Hepatocyte (in vitro differentiated cells): ENCODE results near the gene REM1. TPM values are rescaled to one million over a fixed set of nuclear protein-coding genes. Genes with fewer than 3 reads are reported as not detected.
A peak's percentile ranks its signal among the peaks of the same experiment; 100 is the strongest.
"Not testable (repeated sequence)": the region's sequence is repeated elsewhere in the genome, so short reads cannot be mapped to it uniquely, and the experiment has no call there.

Experiments used
- DNase-seq: peaks from one replicate; pipeline ENCODE4 v3.0.0-alpha.2; 2016; ENCODE audit warnings: low spot score
- H2AFZ ChIP-seq: fragments of 200-600 bp; sonication (generic); 2 replicates; pipeline ENCODE4 v1.6.0; 2016; ENCODE audit warnings: antibody characterized with exemption, mild to moderate bottlenecking
- H3K27ac ChIP-seq: fragments of 200-600 bp; sonication (generic); 2 replicates; pipeline ENCODE4 v1.5.1; 2016; ENCODE audit warnings: mild to moderate bottlenecking
- H3K27me3 ChIP-seq: fragments of 200-600 bp; sonication (generic); 2 replicates; pipeline ENCODE4 v1.6.1; 2016
- H3K36me3 ChIP-seq: fragments of 200-600 bp; sonication (generic); replicated peaks from 2 replicates; pipeline ENCODE4 v1.5.1; 2016; ENCODE audit warnings: low read depth; ENCODE audit not compliant: insufficient read depth
- H3K4me1 ChIP-seq: fragments of 200-600 bp; sonication (generic); 2 replicates; pipeline ENCODE4 v1.5.1; 2016; ENCODE audit warnings: mild to moderate bottlenecking, moderate library complexity; ENCODE audit not compliant: insufficient read depth
- H3K4me2 ChIP-seq: fragments of 200-600 bp; sonication (generic); 2 replicates; pipeline ENCODE4 v1.6.0; 2016
- H3K4me3 ChIP-seq: fragments of 200-600 bp; sonication (generic); 2 replicates; pipeline ENCODE4 v1.5.1; 2016; ENCODE audit warnings: mild to moderate bottlenecking
- H3K79me2 ChIP-seq: fragments of 200-600 bp; sonication (generic); 2 replicates; pipeline ENCODE4 v1.6.0; 2017; ENCODE audit warnings: mild to moderate bottlenecking
- H3K9me2 ChIP-seq: fragments of 200-600 bp; sonication (generic); replicated peaks from 2 replicates; pipeline ENCODE4 v1.6.0; 2017; ENCODE audit warnings: mild to moderate bottlenecking; ENCODE audit not compliant: insufficient read depth
- H3K9me3 ChIP-seq: fragments of 200-600 bp; sonication (generic); 2 replicates; pipeline ENCODE4 v1.5.1; 2016; ENCODE audit warnings: low read depth, mild to moderate bottlenecking
- H4K20me1 ChIP-seq: fragments of 200-600 bp; sonication (generic); 2 replicates; pipeline ENCODE4 v1.6.0; 2016; ENCODE audit warnings: mild to moderate bottlenecking; ENCODE audit not compliant: insufficient read depth, poor library complexity, severe bottlenecking
- EZH2 ChIP-seq: fragments of 200-600 bp; sonication (generic); IDR thresholded peaks from 2 replicates; pipeline ENCODE4 v1.6.1; 2016; ENCODE audit warnings: antibody characterized with exemption, mild to moderate bottlenecking, borderline replicate concordance
- EZH2phosphoT487 ChIP-seq: fragments of 200-600 bp; sonication (generic); IDR thresholded peaks from one replicate; pipeline ENCODE4 v1.6.1; 2018; ENCODE audit warnings: antibody characterized with exemption, mild to moderate bottlenecking, low read depth, moderate library complexity; ENCODE audit not compliant: unreplicated experiment, severe bottlenecking
- WGBS: methylation state at CpG from one replicate; pipeline ENCODE4 v1.1.6; 2016; ENCODE audit warnings: low lambda C conversion rate; ENCODE audit errors: missing lambda C conversion rate; 5-methylcytosine and 5-hydroxymethylcytosine counted together
- polyA plus RNA-seq: library from polyadenylated mRNA; unstranded; fragments of >200 nt; fragmentation: Nextera tagmentation; extraction: Ambion mirVana; gene quantifications from 2 replicates; pipeline ENCODE4 v1.2.1, GENCODE V29; 2016
- total RNA-seq: library from RNA; depleted of rRNA; stranded (reverse); fragments of >200 nt; gene quantifications from 2 replicates; pipeline ENCODE4 v1.2.3, GENCODE V29; 2014
- TF ChIP-seq, protein P1 (sequence below): fragments of 200-600 bp; sonication (generic); IDR thresholded peaks from 2 replicates; pipeline ENCODE4 v1.5.1; 2016; ENCODE audit warnings: antibody characterized with exemption, mild to moderate bottlenecking; ENCODE audit not compliant: poor library complexity

REM1 gene
- total and polyA plus RNA-seq, 2 experiments from 2014 or later: not detected

DNA sequence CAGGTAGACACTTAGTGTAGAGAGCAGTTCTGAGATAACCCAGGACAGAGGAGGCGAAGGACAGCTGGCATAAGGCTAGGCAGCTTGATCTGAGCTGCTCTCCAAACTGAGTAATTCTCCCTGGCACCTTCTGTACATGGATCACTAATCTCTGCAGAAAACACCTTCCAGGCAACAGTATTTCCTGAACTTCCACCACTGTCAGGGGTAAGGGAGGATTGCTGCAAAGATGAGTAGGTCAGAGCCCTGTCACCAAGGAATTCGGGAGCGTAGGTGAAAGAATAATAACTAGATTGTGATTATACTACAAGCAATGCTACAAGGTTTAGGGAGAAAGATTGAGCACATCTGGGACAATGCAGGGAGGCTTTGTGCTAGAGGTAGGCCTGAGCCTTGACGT is 41.1 kb downstream of the REM1 start:
- Histone ChIP-seq H3K27ac (no peak overlapping the region), H3K9me2 (no peaks in the 10 kb centered on the region), H3K4me2 (peak overlapping the region; percentile 95), H3K27me3 (no peaks in the 10 kb centered on the region), H4K20me1 (peaks cover 42% of the 10 kb centered on the region), H2AFZ (no peak overlapping the region), H3K79me2 (peaks cover 68% of the 10 kb centered on the region), H3K36me3 (no peaks in the 10 kb centered on the region), H3K4me3 (no peak overlapping the region), H3K4me1 (peaks cover 26% of the 10 kb centered on the region), H3K9me3 (no peaks in the 10 kb centered on the region)
- 95% methylated on average over 4 of the region's 4 CpGs for WGBS
- no peak for DNase-seq
- TF ChIP-seq EZH2 (no peak), EZH2phosphoT487 (no peak)
- TF ChIP-seq, protein P1, sequence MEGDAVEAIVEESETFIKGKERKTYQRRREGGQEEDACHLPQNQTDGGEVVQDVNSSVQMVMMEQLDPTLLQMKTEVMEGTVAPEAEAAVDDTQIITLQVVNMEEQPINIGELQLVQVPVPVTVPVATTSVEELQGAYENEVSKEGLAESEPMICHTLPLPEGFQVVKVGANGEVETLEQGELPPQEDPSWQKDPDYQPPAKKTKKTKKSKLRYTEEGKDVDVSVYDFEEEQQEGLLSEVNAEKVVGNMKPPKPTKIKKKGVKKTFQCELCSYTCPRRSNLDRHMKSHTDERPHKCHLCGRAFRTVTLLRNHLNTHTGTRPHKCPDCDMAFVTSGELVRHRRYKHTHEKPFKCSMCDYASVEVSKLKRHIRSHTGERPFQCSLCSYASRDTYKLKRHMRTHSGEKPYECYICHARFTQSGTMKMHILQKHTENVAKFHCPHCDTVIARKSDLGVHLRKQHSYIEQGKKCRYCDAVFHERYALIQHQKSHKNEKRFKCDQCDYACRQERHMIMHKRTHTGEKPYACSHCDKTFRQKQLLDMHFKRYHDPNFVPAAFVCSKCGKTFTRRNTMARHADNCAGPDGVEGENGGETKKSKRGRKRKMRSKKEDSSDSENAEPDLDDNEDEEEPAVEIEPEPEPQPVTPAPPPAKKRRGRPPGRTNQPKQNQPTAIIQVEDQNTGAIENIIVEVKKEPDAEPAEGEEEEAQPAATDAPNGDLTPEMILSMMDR: no peak

DNA sequence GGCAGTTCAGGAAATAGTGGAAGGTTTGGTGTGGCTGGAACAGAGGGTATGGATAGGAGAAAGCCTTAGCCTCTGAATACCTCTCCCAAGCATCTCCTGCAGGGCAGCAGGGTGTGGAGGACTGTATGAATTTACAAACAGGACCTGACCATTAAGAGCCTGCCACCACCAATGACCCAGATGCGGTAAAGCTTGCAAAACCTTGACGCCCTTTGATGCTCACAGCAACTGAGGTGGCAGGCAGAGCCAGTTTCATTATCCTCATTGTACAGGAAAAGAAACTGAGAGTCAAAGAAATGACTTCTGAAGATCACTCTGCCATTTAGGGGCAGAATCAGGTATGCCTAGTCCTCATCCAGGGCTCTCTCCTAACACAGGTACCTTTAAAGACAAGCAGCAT is 41.6 kb downstream of the REM1 start:
- H3K4me1 ChIP-seq: peaks cover 26% of the 10 kb centered on the region
- no peak overlapping the region for H3K4me3 ChIP-seq
- H3K9me2 ChIP-seq: no peaks in the 10 kb centered on the region
- H3K27me3 ChIP-seq: no peaks in the 10 kb centered on the region
- H3K79me2 ChIP-seq: peaks cover 73% of the 10 kb centered on the region
- DNase-seq: no peak
- peak overlapping the region; percentile 40 for H3K27ac ChIP-seq
- TF ChIP-seq EZH2 (no peak), EZH2phosphoT487 (no peak)
- TF ChIP-seq, protein P1: no peak
- H2AFZ ChIP-seq: no peak overlapping the region
- H3K4me2 ChIP-seq: peak overlapping the region; percentile 95
- H3K9me3 ChIP-seq: no peaks in the 10 kb centered on the region
- H4K20me1 ChIP-seq: peaks cover 46% of the 10 kb centered on the region
- H3K36me3 ChIP-seq: no peaks in the 10 kb centered on the region
- WGBS: 100% methylated on average over 2 of the region's 2 CpGs

DNA sequence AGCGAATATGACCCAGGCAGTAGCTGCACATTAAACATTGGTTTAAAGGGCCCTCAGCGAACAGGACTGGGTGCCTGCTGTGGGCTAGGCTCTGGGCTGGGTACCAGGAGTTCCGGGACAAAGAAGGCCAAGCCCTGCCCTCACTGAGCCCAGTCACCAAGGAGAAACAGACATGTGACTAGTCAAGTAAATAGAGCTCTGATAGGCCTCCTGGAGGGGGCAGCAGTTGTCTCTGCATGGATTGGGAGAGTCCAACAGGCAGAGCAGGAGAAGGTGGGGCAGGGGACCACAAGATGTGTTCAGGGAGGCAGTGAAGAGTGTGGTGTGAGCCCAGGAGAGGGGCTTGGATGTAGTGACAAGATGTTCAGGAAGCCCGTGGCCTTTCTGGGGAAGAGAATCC is 42.3 kb downstream of the REM1 start:
- Histone ChIP-seq H3K36me3 (no peaks in the 10 kb centered on the region), H3K4me1 (peaks cover 26% of the 10 kb centered on the region), H3K4me2 (peak overlapping the region; percentile 95), H3K27ac (peak overlapping the region; percentile 40), H3K9me3 (no peaks in the 10 kb centered on the region), H3K4me3 (no peak overlapping the region), H4K20me1 (peaks cover 50% of the 10 kb centered on the region), H2AFZ (no peak overlapping the region), H3K9me2 (no peaks in the 10 kb centered on the region), H3K79me2 (peaks cover 80% of the 10 kb centered on the region), H3K27me3 (no peaks in the 10 kb centered on the region)
- 76% methylated on average over 4 of the region's 4 CpGs for WGBS
- TF ChIP-seq, protein P1: no peak
- no peak for TF ChIP-seq EZH2
- TF ChIP-seq EZH2phosphoT487: no peak
- peak; percentile 71 for DNase-seq

DNA sequence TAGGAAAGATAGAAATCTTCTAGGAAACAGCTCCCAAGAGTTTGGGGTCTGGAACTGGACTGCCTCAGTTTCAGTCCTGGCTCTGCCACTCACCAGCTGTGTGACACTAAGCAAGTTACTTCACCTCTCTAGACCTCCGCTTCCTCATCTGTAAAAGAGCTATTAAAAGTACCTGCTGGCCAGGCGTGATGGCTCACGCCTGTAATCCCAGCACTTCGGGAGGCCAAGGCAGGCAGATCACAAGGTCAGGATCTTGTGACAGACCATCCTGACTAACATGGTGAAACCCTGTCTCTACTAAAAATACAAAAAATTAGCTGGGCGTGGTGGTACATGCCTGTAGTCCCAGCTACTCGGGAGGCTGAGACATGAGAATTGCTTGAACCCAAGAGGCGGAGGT is 46.2 kb downstream of the REM1 start:
- H3K27ac ChIP-seq: not testable (repeated sequence)
- WGBS: 94% methylated on average over 7 of the region's 7 CpGs
- peaks cover 13% of the 10 kb centered on the region for H3K4me1 ChIP-seq

More for the DNA sequence above, 46.2 kb downstream of the REM1 start:
- not testable (repeated sequence) for H3K9me3 ChIP-seq, H2AFZ ChIP-seq, H3K9me2 ChIP-seq, H3K27me3 ChIP-seq, DNase-seq, H3K4me3 ChIP-seq, H3K36me3 ChIP-seq, H3K4me2 ChIP-seq
- H3K79me2 ChIP-seq: peaks cover 99% of the 10 kb centered on the region
- peaks cover 62% of the 10 kb centered on the region for H4K20me1 ChIP-seq
